HepG2 (cell line): ENCODE data around the gene NEK8. TPM values are rescaled to one million over a fixed set of nuclear protein-coding genes. Genes with fewer than 3 reads are reported as not detected.

ENCODE experiments used
- HDAC2 ChIP-seq: sonication (generic); formaldehyde crosslinking; IDR thresholded peaks from 2 replicates; pipeline ENCODE4 v1.4.0; 2020; ENCODE audit warnings: missing genetic modification reagents
- HNF1A ChIP-seq, 2 experiments: sonication (generic) in 1 of 2; formaldehyde crosslinking in 1 of 2; IDR thresholded peaks; 2 replicates each; pipeline versions ENCODE4 v1.4.0 to v1.6.1; 2016 to 2020; ENCODE audit warnings: borderline replicate concordance in 1 of 2, low read depth in 1 of 2, mild to moderate bottlenecking in 1 of 2, missing genetic modification reagents in 1 of 2
- ISL2 ChIP-seq: sonication (generic); formaldehyde crosslinking; IDR thresholded peaks from 2 replicates; pipeline ENCODE4 v1.5.0; 2020; ENCODE audit warnings: missing genetic modification reagents
- KAT2B ChIP-seq: fragments of 150-350 bp; IDR thresholded peaks from 2 replicates; pipeline ENCODE4 v1.6.1; 2014; ENCODE audit warnings: low read depth, low read length, borderline replicate concordance
- KDM5A ChIP-seq: fragments of 200-600 bp; sonication (generic); IDR thresholded peaks from 2 replicates; pipeline ENCODE4 v1.7.0; 2018; ENCODE audit warnings: antibody characterized with exemption, mild to moderate bottlenecking, low read length, borderline replicate concordance
- KLF9 ChIP-seq: IDR thresholded peaks from 2 replicates; pipeline ENCODE4 v1.6.1; 2016; ENCODE audit warnings: low read depth
- NFE2L1 ChIP-seq: sonication (generic); formaldehyde crosslinking; IDR thresholded peaks from 2 replicates; pipeline ENCODE4 v1.4.0; 2020; ENCODE audit warnings: missing genetic modification reagents, mild to moderate bottlenecking, borderline replicate concordance
- PHB2 ChIP-seq: fragments of 450-650 bp; IDR thresholded peaks from 2 replicates; pipeline ENCODE4 v1.6.1; 2018; ENCODE audit not compliant: partially characterized antibody
- POLR2AphosphoS5 ChIP-seq: IDR thresholded peaks from 2 replicates; pipeline ENCODE4 v1.6.1; 2012; ENCODE audit warnings: low read depth, low read length
- SP5 ChIP-seq: IDR thresholded peaks from 2 replicates; pipeline ENCODE4 v1.6.1; 2016; ENCODE audit warnings: low read depth, borderline replicate concordance
- U2AF2 ChIP-seq: fragments of 200-400 bp; formaldehyde crosslinking; IDR thresholded peaks from 2 replicates; pipeline ENCODE4 v1.6.1; 2017; ENCODE audit warnings: low read depth, mild to moderate bottlenecking, low read length
- XBP1 ChIP-seq: sonication (generic); formaldehyde crosslinking; IDR thresholded peaks from 2 replicates; pipeline ENCODE4 v1.5.0; 2020; ENCODE audit warnings: missing genetic modification reagents
- ZBTB33 ChIP-seq: sonication (generic); formaldehyde crosslinking; IDR thresholded peaks from 2 replicates; pipeline ENCODE4 v1.4.0; 2020; ENCODE audit warnings: missing genetic modification reagents
- ZBTB49 ChIP-seq: sonication (generic); formaldehyde crosslinking; IDR thresholded peaks from 2 replicates; pipeline ENCODE4 v1.4.0; 2020; ENCODE audit warnings: missing genetic modification reagents, borderline replicate concordance
- ZC3H13 ChIP-seq: sonication (generic); formaldehyde crosslinking; IDR thresholded peaks from 2 replicates; pipeline ENCODE4 v1.8.1; 2023; ENCODE audit warnings: mild to moderate bottlenecking, missing genetic modification reagents, moderate library complexity
- ZFY ChIP-seq: sonication (generic); formaldehyde crosslinking; IDR thresholded peaks from 2 replicates; pipeline ENCODE4 v1.4.0; 2020; ENCODE audit warnings: missing genetic modification reagents
- ZNF354B ChIP-seq: sonication (generic); formaldehyde crosslinking; IDR thresholded peaks from 2 replicates; pipeline ENCODE4 v1.8.0; 2022; ENCODE audit warnings: mild to moderate bottlenecking, missing genetic modification reagents
- ZNF746 ChIP-seq: sonication (generic); formaldehyde crosslinking; IDR thresholded peaks from 2 replicates; pipeline ENCODE4 v1.8.0; 2022; ENCODE audit warnings: mild to moderate bottlenecking, missing genetic modification reagents
- ZNF761 ChIP-seq: sonication (generic); formaldehyde crosslinking; conservative IDR thresholded peaks from 2 replicates; pipeline ENCODE4 v1.4.0; 2020; ENCODE audit warnings: mild to moderate bottlenecking, missing genetic modification reagents
- ZNF839 ChIP-seq: sonication (generic); formaldehyde crosslinking; IDR thresholded peaks from 2 replicates; pipeline ENCODE4 v1.4.0; 2020; ENCODE audit warnings: missing genetic modification reagents, mild to moderate bottlenecking, borderline replicate concordance
- polyA plus RNA-seq, 8 experiments: library from polyadenylated mRNA; depleted of rRNA in 3 of 8; stranded (reverse) in 7 of 8; unstranded in 1 of 8; fragments of >200 nt; fragmentation: Illumina TruSeq in 4 of 8; extraction: Trizol in 4 of 8; gene quantifications; 2 replicates each; pipeline versions ENCODE4 v1.2.1 to v1.2.3, GENCODE V29; 2011 to 2016; ENCODE audit warnings: low read depth in 4 of 8, missing spikeins in 1 of 8, mixed read lengths in 1 of 8; ENCODE audit not compliant: insufficient read depth in 1 of 8
- total RNA-seq, 5 experiments: library from RNA; depleted of rRNA; stranded (reverse); fragments of >200 nt; fragmentation: Illumina TruSeq; extraction: Trizol; gene quantifications; 2 replicates each; pipeline ENCODE4 v1.2.3, GENCODE V29; 2016; ENCODE audit warnings: low read depth in 1 of 5
- TF ChIP-seq, protein P1 (sequence below): IDR thresholded peaks from 2 replicates; pipeline ENCODE4 v1.6.1; 2016; ENCODE audit warnings: missing biosample characterization, missing genetic modification reagents, low read depth

Gene NEK8
- total and polyA plus RNA-seq, 2 of the 13 experiments (the other 11 are each of a cell fraction or from before 2014, with no cell fraction given): 5.8 to 13.5 TPM

DNA sequence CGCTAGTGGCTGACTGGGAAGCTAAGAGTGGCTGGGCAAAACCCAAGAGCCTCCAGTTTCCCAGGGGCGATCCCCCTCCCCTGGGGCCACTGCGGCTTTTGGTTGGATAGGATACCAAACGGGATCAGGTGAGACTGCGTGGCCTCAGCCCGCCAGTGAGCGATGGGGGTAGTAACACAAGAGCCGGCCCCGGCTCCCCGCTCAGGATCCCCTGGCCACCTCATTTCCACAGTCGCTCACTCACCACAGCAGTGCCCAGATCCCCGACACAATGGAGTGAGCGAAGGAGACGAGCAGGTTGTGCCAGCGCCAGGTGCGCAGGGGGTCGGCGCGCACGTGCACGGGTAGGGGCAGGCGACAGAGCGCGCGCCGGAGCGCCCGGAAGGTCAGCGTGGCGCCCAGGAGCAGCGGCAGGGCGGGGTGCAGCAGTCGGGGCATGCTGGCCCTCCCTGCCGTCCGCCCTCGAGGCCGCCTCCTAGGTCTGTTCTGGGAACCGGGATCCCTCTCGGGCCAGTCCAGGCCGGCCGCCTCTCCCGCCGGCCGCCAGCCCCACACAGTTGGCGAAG is 2.8 kb upstream of the NEK8 start (continued):
- TF ChIP-seq HNF1A (IDR thresholded peaks at IDR 0.05; ENCODE audit: low read depth): no peak
- peak; percentile 28; the same call in 1 of the 2 replicates for TF ChIP-seq HNF1A (CRISPR knock-in tag; IDR thresholded peaks at IDR 0.05; ENCODE audit: borderline replicate concordance)
- TF ChIP-seq U2AF2: no peak
- no peak for TF ChIP-seq ZBTB49 (CRISPR knock-in tag)
- TF ChIP-seq ZNF761: no peak; the same call in 1 of the 2 replicates
- TF ChIP-seq KAT2B: no peak
- peak; percentile 76 for TF ChIP-seq ZNF839
- no peak for TF ChIP-seq HDAC2 (CRISPR knock-in tag)
- TF ChIP-seq XBP1 (CRISPR knock-in tag): no peak
- TF ChIP-seq KLF9 (CRISPR knock-in tag): no peak
- no peak for TF ChIP-seq ZNF354B (CRISPR knock-in tag)
- peak; percentile 22; the same call in 1 of the 2 replicates for TF ChIP-seq NFE2L1 (CRISPR knock-in tag)
- TF ChIP-seq, protein P1, sequence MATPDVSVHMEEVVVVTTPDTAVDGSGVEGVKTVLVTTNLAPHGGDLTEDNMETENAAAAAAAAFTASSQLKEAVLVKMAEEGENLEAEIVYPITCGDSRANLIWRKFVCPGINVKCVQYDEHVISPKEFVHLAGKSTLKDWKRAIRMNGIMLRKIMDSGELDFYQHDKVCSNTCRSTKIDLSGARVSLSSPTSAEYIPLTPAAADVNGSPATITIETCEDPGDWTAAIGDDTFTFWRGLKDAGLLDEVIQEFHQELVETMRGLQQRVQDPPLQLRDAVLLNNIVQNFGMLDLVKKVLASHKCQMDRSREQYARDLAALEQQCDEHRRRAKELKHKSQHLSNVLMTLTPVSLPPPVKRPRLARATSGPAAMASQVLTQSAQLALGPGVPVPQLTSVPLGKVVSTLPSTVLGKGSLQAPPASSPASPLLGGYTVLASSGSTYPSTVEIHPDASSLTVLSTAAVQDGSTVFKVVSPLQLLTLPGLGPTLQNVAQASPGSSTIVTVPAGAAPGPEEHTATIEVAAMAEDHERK (CRISPR knock-in tag): no peak
- TF ChIP-seq SP5 (CRISPR knock-in tag): no peak; the same call in 1 of the 2 replicates
- TF ChIP-seq POLR2AphosphoS5: peak; percentile 55
- TF ChIP-seq KDM5A: no peak
- TF ChIP-seq PHB2: no peak
- TF ChIP-seq ZC3H13: peak; percentile 80
- TF ChIP-seq ZBTB33 (CRISPR knock-in tag): no peak
- peak; percentile 14; the same call in 1 of the 2 replicates for TF ChIP-seq ZNF746
- TF ChIP-seq ZFY (CRISPR knock-in tag): peak; percentile 86
- peak; percentile 52; the same call in 1 of the 2 replicates for TF ChIP-seq ISL2 (CRISPR knock-in tag)
